Eye (tissue), 1 donor: ENCODE results near the gene WASHC2C.
"Not testable (repeated sequence)": the region's sequence is repeated elsewhere in the genome, so short reads cannot be mapped to it uniquely, and the experiment has no call there.

Experiments used
- DNase-seq: peaks from one replicate; pipeline ENCODE4 v3.0.0-alpha.2; 2015

The WASHC2C gene

GRCh38 chr10:45771757-45772461, 44.8 kb downstream of the WASHC2C start:
- not testable (repeated sequence) for DNase-seq

- not testable (repeated sequence) for DNase-seq
Observed at GRCh38 chr10:45786217-45786616, 59.2 kb downstream of the WASHC2C start.

GRCh38 chr10:45787212-45787741, 60.2 kb downstream of the WASHC2C start:
- DNase-seq, result not testable (repeated sequence)

GRCh38 chr10:45789991-45790390, 62.9 kb downstream of the WASHC2C start:
- DNase-seq, result not testable (repeated sequence)

- not testable (repeated sequence) for DNase-seq
Observed at GRCh38 chr10:45790694-45791426, 63.8 kb downstream of the WASHC2C start.

- not testable (repeated sequence) for DNase-seq
Observed at GRCh38 chr10:45794761-45795160, 67.7 kb downstream of the WASHC2C start.

GRCh38 chr10:45803060-45804010, 76.3 kb downstream of the WASHC2C start:
- not testable (repeated sequence) for DNase-seq

GRCh38 chr10:45804996-45805395, 77.9 kb downstream of the WASHC2C start:
- not testable (repeated sequence) for DNase-seq

- peak; percentile 11 for DNase-seq
Observed at GRCh38 chr10:45809837-45810236, 82.8 kb downstream of the WASHC2C start.

GRCh38 chr10:45811075-45811474, 84.0 kb downstream of the WASHC2C start:
- no peak for DNase-seq

- DNase-seq, result not testable (repeated sequence)
Observed at GRCh38 chr10:45812959-45813358, 85.9 kb downstream of the WASHC2C start.

GRCh38 chr10:45814146-45814545, 87.1 kb downstream of the WASHC2C start:
- DNase-seq, result not testable (repeated sequence)

- DNase-seq, result no peak
Observed at GRCh38 chr10:45817130-45817859, 90.2 kb downstream of the WASHC2C start.

GRCh38 chr10:45817912-45818311, 90.8 kb downstream of the WASHC2C start:
- DNase-seq, result no peak

GRCh38 chr10:45819552-45819951, 92.5 kb downstream of the WASHC2C start:
- no peak for DNase-seq

GRCh38 chr10:45820107-45820830, 93.2 kb downstream of the WASHC2C start:
- DNase-seq, result not testable (repeated sequence)

GRCh38 chr10:45822918-45823317, 95.9 kb downstream of the WASHC2C start:
- not testable (repeated sequence) for DNase-seq
